ENCODE results near the gene SPOPL.

SPOPL gene

DNA sequence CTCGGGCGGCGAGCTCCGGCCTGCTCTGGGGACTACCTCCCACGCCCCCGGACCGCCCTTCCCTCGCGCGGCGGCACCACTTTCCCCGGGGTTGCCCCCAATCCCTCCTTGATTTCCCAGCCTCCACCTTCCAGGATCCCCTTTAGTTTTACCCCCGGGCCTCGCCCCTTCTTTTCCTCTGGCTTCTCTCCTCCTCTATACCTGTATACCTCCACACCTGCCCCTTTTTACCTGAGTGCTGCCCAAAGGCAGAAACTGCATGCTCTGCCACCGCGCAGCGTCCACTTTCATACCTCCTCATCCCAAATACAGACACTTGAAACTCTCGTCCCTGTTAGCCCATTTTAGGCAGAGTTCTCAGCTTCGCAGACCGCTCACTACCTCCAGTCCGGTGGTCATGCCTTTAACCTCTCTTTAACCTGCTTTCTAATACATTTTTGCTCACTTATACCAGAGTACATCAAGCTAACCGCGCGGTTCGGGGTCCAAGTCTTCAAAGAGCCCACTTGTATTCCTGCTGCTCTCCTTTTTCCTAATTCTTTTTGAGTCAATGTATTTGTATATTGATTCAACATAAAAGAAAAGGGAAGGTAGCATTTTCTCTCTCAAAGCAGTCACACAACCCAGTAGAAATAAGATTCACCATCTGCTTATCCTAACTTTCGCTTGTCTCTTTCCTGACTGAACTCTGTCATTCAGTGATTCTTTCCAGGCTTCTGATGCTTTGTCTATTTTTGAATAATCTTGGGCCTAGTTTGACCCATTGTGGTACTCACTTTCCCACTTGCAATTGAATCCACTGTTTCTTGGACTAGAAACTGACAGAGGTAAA lies 901 bp downstream of the SPOPL start:
- H3K4me3 ChIP-seq (ENCODE audit: low read depth, low read length) = peak overlapping the region; percentile 86
- TF ChIP-seq CTCF (conservative IDR thresholded peaks at IDR 0.05; ENCODE audit: low read depth, low read length) = no peak
- DNase-seq (ENCODE audit: low read depth) = peak; percentile 18

DNA sequence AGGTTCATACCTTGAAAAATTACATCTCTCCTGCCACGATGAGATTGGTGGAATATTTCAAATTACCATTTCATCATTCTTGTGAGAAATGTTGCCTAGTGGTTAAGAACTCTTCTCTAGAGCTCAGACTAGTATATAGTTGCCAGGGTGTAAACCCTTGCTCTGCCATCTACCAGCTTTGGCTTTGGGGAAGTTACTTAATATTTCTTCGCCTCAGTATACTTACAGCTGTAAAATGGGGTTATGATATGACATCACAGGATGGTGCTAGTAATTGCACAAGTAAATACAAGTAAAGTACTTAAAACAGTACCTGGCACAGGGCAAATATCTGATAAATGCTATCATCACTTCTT lies 1.5 kb downstream of the SPOPL start:
- H3K4me3 ChIP-seq (ENCODE audit: low read depth, low read length) = peak overlapping the region; percentile 86
- TF ChIP-seq CTCF (conservative IDR thresholded peaks at IDR 0.05; ENCODE audit: low read depth, low read length) = no peak

DNA sequence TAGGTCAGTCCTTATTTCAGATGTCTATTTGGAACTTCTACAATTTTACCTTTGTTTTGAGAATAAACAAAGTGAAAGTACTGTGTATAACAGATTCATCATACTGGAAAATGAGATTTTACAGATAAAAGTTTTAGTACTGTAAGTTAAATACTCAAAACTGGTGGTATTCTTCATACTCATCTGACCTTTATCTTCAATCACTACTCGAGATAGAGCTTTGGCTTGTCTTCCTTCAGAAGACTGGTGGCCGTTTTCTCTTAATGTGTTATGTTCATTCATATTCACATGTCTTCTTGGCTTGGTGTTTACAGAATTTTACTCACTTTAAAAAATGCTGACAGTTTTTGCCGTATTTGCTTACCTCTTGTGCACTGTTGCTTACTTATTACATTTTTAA lies 2.1 kb downstream of the SPOPL start:
- TF ChIP-seq CTCF (conservative IDR thresholded peaks at IDR 0.05; ENCODE audit: low read depth, low read length) = no peak
- no peak overlapping the region for H3K4me3 ChIP-seq (ENCODE audit: low read depth, low read length)
- DNase-seq (ENCODE audit: low read depth) = no peak

More for the DNA sequence above, 1.5 kb downstream of the SPOPL start:
- peak; percentile 11 for DNase-seq (ENCODE audit: low read depth)

- TF ChIP-seq CTCF (conservative IDR thresholded peaks at IDR 0.05; ENCODE audit: low read depth, low read length) = no peak
- H3K4me3 ChIP-seq (ENCODE audit: low read depth, low read length) = no peak overlapping the region
- DNase-seq (ENCODE audit: low read depth) = no peak
Measured at GRCh38 chr2:138504092-138504491, 2.5 kb downstream of the SPOPL start.

DNA sequence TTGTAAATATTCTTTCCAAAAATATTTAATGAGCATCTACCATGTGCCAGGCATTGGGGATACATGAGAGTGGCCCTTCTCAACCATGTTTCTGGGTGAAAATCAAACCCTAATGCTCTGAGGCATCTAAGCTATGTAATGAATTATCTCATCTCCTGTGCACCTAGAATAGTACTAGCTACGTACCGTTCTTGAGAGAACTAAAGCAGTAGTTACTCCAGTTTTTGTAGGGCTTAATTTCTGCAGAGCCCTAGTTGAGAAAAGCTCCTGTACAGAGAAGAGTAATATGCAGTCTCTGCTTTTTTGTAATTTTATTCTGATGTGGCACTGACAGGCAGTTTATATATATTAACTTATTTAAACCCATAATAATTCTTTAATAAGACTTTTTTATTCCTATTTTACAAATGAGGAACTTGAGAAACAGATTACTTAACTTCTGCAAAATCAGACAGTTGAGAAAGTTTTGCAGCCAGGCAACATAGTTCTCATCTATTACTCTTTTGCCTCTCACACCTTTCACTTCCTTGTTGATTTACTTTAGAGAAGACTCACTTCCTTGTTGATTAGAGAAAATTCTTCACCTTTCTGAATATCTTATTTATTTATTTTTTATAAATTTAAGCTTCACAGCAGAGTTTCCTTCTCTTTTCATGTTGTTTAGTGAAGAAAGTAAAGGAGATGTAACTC lies 3.1 kb downstream of the SPOPL start:
- no peak overlapping the region for H3K4me3 ChIP-seq (ENCODE audit: low read depth, low read length)
- no peak for TF ChIP-seq CTCF (conservative IDR thresholded peaks at IDR 0.05; ENCODE audit: low read depth, low read length)
- no peak for DNase-seq (ENCODE audit: low read depth)

DNA sequence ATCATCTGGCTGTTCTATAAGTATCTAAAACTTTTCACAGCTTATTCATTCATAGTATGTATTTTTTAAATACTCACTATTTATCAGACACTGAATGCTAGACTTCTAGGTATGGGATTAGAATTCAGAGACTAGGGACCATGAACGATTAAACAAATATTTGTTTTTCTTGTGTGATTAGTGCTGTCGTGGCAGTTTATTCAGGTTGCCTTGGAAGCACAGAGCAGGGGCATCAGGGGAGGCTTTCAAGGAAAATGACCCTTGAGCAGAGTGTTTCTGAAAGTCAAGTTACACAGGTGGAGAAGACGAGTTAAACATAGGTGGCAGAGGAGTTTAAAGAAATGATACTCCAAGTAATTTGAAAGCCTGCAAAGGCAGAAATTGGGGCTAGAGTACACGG lies 5.7 kb downstream of the SPOPL start:
- no peak for TF ChIP-seq CTCF (conservative IDR thresholded peaks at IDR 0.05; ENCODE audit: low read depth, low read length)
- no peak for DNase-seq (ENCODE audit: low read depth)
- no peak overlapping the region for H3K4me3 ChIP-seq (ENCODE audit: low read depth, low read length)
